GM13976 (cell line): ENCODE data around the gene AFG1L.
"Not testable (repeated sequence)": the region's sequence is repeated elsewhere in the genome, so short reads cannot be mapped to it uniquely, and the experiment has no call there.

Experiments
- DNase-seq: peaks from one replicate; pipeline ENCODE4 v3.0.0; 2012; ENCODE audit warnings: low spot score
- CTCF ChIP-seq: IDR thresholded peaks from 2 replicates; pipeline ENCODE4 v1.5.1; 2012; ENCODE audit warnings: borderline replicate concordance, mild to moderate bottlenecking; ENCODE audit not compliant: insufficient read depth; ENCODE audit errors: extremely low read depth, missing control alignments, control extremely low read depth
- in situ Hi-C: fragments of 300-500 bp; cut with MboI; formaldehyde crosslinking; loops from one replicate; pipeline ENCODE4 v1.12.0; 2022; ENCODE audit warnings: low sequenced_read_pairs, mixed read lengths, inconsistent platforms; ENCODE audit not compliant: unreplicated experiment

AFG1L gene

DNA sequence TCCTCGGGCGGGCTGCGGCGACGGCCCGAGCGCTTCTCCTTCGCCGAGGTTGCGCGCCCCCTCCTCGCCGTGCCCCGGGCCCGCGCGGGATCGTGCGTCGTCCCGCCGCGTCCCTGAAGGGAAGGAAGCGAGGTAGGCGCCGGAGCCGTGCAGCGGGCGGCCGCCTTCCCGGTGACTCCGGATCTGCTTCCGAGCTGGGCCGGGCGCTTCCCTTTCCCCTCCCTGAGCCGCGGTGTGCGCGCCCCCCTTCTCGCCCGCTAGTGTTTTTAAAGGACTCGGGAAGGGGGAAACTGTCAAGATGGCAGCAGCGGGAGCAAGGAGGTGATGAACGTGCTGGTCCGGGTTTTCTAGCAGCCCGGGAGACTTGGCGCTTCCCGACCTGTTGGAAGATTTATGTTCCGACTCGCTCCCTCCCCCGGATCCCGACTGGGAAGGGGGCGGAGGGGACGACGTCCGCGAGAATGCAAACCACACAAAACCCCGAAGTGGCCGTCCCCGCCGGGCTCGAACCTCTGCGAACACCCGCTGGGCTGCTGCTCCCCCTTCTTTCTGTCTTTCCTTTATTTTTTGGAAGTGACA lies 265.1 kb downstream of the AFG1L start:
- in situ Hi-C loops: no loop called here
- DNase-seq: peak; percentile 27
- no peak for TF ChIP-seq CTCF

- in situ Hi-C loops: no loop called here
These were observed 265.8 kb downstream of the AFG1L start, which contains the start of gene FOXO3 for GRCh38 chr6:108560463-108561308. TSS of gene FOXO3 (plus strand) at chr6:108560917. CDS start at chr6:108561209, 292 bp downstream.

DNA sequence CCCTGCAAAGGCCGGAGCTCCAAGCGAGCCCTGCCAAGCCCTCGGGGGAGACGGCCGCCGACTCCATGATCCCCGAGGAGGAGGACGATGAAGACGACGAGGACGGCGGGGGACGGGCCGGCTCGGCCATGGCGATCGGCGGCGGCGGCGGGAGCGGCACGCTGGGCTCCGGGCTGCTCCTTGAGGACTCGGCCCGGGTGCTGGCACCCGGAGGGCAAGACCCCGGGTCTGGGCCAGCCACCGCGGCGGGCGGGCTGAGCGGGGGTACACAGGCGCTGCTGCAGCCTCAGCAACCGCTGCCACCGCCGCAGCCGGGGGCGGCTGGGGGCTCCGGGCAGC lies 266.4 kb downstream of the AFG1L start:
- in situ Hi-C loops: not testable (repeated sequence)

More at GRCh38 chr6:108560463-108561308, 265.8 kb downstream of the AFG1L start, which contains the start of gene FOXO3:
- no peak for TF ChIP-seq CTCF
- DNase-seq: peak; percentile 66

GRCh38 chr6:108561742-108562502 lies 267.1 kb downstream of the AFG1L start:
- no peak for DNase-seq
- TF ChIP-seq CTCF: no peak
- in situ Hi-C loops: no loop called here

More for the DNA sequence above, 266.4 kb downstream of the AFG1L start:
- DNase-seq: not testable (repeated sequence)

DNA sequence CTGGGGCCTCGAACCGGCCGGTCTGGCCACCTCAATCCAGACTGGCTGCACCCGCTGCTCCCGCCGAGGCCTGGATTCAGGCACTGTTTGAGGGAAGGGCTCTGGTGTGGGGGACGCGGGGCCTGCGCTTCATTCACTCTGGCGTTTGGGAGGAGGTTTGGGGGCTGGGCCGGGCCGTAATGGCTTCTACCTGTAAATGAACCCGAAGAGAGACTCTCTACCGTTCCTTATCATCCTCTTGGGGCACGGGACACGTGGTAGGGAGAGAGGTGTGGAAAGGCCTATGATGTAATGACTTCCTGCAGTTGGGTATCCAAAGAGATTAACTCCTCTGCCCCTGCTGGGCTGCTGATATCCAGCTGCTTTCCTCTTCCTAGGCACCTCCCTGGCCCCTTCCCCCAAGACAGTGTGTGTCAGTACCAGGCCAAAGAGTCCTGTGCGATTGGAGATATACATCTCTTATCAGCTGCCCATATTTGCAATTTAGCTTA lies 267.7 kb downstream of the AFG1L start:
- TF ChIP-seq CTCF: no peak
- in situ Hi-C loops: no loop called here

DNA sequence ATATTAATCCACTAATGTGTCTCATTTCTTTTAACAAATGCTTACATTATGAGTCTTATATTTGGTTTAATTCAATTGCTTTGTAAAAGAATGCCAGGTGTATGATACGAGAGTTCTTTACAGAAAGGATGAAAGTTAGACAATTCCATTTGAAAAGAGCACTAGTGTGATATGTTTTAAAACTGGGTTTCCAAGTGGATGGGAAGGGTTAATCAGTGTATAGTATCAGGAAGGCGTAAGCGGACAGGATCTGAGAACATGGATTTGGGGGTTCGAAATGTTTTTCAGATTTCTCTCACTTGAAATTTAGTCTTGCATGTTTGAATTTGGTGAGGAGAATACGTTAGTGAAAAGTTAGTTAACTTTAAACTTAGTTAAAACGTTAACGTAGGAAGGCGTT lies 268.4 kb downstream of the AFG1L start:
- TF ChIP-seq CTCF: no peak
- DNase-seq: no peak
- in situ Hi-C loops: no loop called here

More for the DNA sequence above, 267.7 kb downstream of the AFG1L start:
- DNase-seq: no peak
